ENCODE measurements around the gene CAPN13. TPM values are rescaled to one million over a fixed set of nuclear protein-coding genes. Genes with fewer than 3 reads are reported as not detected.

The CAPN13 gene
- total and polyA plus RNA-seq, 4 donors: 0.13 to 0.42 TPM; not detected in 2

GRCh38 chr2:30792521-30792920 is 14.7 kb downstream of the CAPN13 start:
- TF ChIP-seq GABPA (IDR thresholded peaks at IDR 0.05 in 1 of 2, conservative IDR thresholded peaks at IDR 0.05 in 1 of 2) (no peak), HNF4A (conservative IDR thresholded peaks at IDR 0.05) (no peak), RXRA (IDR thresholded peaks at IDR 0.05) (no peak), MAX (IDR thresholded peaks at IDR 0.05) (no peak), YY1 (IDR thresholded peaks at IDR 0.05) (no peak), NR2F2 (IDR thresholded peaks at IDR 0.05) (no peak), TAF1 (conservative IDR thresholded peaks at IDR 0.05) (no peak), FOXA1 (IDR thresholded peaks at IDR 0.05) (no peak), JUND (IDR thresholded peaks at IDR 0.05) (no peak), HNF4G (IDR thresholded peaks at IDR 0.05) (no peak), EGR1 (IDR thresholded peaks at IDR 0.05; ENCODE audit: low read depth in 2 of 2) (no peak), RAD21 (IDR thresholded peaks at IDR 0.05) (no peak), FOXA2 (IDR thresholded peaks at IDR 0.05) (no peak), SP1 (IDR thresholded peaks at IDR 0.05) (no peak)
- TF ChIP-seq, protein P1, sequence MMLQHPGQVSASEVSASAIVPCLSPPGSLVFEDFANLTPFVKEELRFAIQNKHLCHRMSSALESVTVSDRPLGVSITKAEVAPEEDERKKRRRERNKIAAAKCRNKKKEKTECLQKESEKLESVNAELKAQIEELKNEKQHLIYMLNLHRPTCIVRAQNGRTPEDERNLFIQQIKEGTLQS (IDR thresholded peaks at IDR 0.05): no peak
- TF ChIP-seq, protein P2, sequence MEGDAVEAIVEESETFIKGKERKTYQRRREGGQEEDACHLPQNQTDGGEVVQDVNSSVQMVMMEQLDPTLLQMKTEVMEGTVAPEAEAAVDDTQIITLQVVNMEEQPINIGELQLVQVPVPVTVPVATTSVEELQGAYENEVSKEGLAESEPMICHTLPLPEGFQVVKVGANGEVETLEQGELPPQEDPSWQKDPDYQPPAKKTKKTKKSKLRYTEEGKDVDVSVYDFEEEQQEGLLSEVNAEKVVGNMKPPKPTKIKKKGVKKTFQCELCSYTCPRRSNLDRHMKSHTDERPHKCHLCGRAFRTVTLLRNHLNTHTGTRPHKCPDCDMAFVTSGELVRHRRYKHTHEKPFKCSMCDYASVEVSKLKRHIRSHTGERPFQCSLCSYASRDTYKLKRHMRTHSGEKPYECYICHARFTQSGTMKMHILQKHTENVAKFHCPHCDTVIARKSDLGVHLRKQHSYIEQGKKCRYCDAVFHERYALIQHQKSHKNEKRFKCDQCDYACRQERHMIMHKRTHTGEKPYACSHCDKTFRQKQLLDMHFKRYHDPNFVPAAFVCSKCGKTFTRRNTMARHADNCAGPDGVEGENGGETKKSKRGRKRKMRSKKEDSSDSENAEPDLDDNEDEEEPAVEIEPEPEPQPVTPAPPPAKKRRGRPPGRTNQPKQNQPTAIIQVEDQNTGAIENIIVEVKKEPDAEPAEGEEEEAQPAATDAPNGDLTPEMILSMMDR (IDR thresholded peaks at IDR 0.05; ENCODE audit: low read depth, low read length, missing input control): no peak
- TF ChIP-seq, protein P3, sequence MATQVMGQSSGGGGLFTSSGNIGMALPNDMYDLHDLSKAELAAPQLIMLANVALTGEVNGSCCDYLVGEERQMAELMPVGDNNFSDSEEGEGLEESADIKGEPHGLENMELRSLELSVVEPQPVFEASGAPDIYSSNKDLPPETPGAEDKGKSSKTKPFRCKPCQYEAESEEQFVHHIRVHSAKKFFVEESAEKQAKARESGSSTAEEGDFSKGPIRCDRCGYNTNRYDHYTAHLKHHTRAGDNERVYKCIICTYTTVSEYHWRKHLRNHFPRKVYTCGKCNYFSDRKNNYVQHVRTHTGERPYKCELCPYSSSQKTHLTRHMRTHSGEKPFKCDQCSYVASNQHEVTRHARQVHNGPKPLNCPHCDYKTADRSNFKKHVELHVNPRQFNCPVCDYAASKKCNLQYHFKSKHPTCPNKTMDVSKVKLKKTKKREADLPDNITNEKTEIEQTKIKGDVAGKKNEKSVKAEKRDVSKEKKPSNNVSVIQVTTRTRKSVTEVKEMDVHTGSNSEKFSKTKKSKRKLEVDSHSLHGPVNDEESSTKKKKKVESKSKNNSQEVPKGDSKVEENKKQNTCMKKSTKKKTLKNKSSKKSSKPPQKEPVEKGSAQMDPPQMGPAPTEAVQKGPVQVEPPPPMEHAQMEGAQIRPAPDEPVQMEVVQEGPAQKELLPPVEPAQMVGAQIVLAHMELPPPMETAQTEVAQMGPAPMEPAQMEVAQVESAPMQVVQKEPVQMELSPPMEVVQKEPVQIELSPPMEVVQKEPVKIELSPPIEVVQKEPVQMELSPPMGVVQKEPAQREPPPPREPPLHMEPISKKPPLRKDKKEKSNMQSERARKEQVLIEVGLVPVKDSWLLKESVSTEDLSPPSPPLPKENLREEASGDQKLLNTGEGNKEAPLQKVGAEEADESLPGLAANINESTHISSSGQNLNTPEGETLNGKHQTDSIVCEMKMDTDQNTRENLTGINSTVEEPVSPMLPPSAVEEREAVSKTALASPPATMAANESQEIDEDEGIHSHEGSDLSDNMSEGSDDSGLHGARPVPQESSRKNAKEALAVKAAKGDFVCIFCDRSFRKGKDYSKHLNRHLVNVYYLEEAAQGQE (IDR thresholded peaks at IDR 0.05): no peak
- TF ChIP-seq, protein P4, sequence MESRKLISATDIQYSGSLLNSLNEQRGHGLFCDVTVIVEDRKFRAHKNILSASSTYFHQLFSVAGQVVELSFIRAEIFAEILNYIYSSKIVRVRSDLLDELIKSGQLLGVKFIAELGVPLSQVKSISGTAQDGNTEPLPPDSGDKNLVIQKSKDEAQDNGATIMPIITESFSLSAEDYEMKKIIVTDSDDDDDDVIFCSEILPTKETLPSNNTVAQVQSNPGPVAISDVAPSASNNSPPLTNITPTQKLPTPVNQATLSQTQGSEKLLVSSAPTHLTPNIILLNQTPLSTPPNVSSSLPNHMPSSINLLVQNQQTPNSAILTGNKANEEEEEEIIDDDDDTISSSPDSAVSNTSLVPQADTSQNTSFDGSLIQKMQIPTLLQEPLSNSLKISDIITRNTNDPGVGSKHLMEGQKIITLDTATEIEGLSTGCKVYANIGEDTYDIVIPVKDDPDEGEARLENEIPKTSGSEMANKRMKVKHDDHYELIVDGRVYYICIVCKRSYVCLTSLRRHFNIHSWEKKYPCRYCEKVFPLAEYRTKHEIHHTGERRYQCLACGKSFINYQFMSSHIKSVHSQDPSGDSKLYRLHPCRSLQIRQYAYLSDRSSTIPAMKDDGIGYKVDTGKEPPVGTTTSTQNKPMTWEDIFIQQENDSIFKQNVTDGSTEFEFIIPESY (IDR thresholded peaks at IDR 0.05): no peak
- Histone ChIP-seq H3K27me3 (ENCODE audit: control insufficient read depth in 4 of 4, insufficient read depth in 4 of 4, low read length in 3 of 4) (no peaks in the 10 kb centered on the region), H3K36me3 (ENCODE audit: control insufficient read depth in 4 of 4, insufficient read depth in 3 of 4, low read depth in 1 of 4, low read length in 3 of 4) (no peaks in the 10 kb centered on the region), H3K4me1 (ENCODE audit: control insufficient read depth in 4 of 4, insufficient read depth in 4 of 4, low read length in 3 of 4) (no peaks in the 10 kb centered on the region), H3K9me3 (ENCODE audit: control insufficient read depth in 4 of 4, low read length in 3 of 4) (no peaks in the 10 kb centered on the region), H3K4me3 (ENCODE audit: low read depth in 1 of 3, low read length in 3 of 3) (no peak overlapping the region), H3K9ac (ENCODE audit: low read depth in 1 of 2, low read length in 2 of 2) (no peak overlapping the region), H3K27ac (ENCODE audit: low read depth in 1 of 2, low read length in 2 of 2) (no peak overlapping the region)
- WGBS: 58% methylated on average over 4 of the region's 4 CpGs
- DNase-seq (ENCODE audit: low spot score): no peak
